Heart left ventricle (tissue), 16 donors: ENCODE results near the gene GRPEL2. TPM values are rescaled to one million over a fixed set of nuclear protein-coding genes. Genes with fewer than 3 reads are reported as not detected.

ENCODE experiments used
- ATAC-seq, 4 donors: fragments of 200-7000 bp; cut with Tn5 transposase; one replicate each; pipeline ENCODE4 v1.9.1; 2020 to 2022; ENCODE audit warnings: moderate library complexity in 4 of 4, mild to moderate bottlenecking in 3 of 4, moderate number of reproducible peaks in 1 of 4
- DNase-seq, 5 donors: peaks; one replicate each; pipeline ENCODE4 v3.0.0-alpha.2; 2020
- H3K27ac ChIP-seq, 12 donors: fragments of 200-600 bp; sonication (generic) in 4 of 12; one replicate each; pipeline versions ENCODE4 v1.5.0 to v1.8.0; 2016 to 2022; ENCODE audit warnings: mild to moderate bottlenecking in 2 of 12
- H3K27me3 ChIP-seq, 9 donors: fragments of 200-600 bp; sonication (generic) in 2 of 9; one replicate each; pipeline versions ENCODE4 v1.5.1 to v1.8.0; 2016 to 2022; ENCODE audit warnings: mild to moderate bottlenecking in 3 of 9
- H3K36me3 ChIP-seq, 9 donors: fragments of 200-600 bp; sonication (generic) in 2 of 9; one replicate each; pipeline versions ENCODE4 v1.5.0 to v1.8.0; 2018 to 2022; ENCODE audit warnings: mild to moderate bottlenecking in 2 of 9
- H3K4me1 ChIP-seq, 12 donors: fragments of 200-600 bp; sonication (generic) in 4 of 12; one replicate each; pipeline versions ENCODE4 v1.5.0 to v1.8.0; 2016 to 2022; ENCODE audit warnings: mild to moderate bottlenecking in 3 of 12
- H3K4me3 ChIP-seq, 12 donors: fragments of 200-600 bp; sonication (generic) in 4 of 12; one replicate each; pipeline versions ENCODE4 v1.5.0 to v1.8.0; 2017 to 2022; ENCODE audit warnings: mild to moderate bottlenecking in 9 of 12, moderate library complexity in 4 of 12
- H3K9me3 ChIP-seq, 12 donors: fragments of 200-600 bp; sonication (generic) in 4 of 12; one replicate each; pipeline versions ENCODE4 v1.5.0 to v1.8.0; 2016 to 2022; ENCODE audit warnings: mild to moderate bottlenecking in 1 of 12
- POLR2A ChIP-seq, 2 donors: fragments of 450-650 bp; IDR thresholded peaks; one replicate each; pipeline ENCODE4 v1.6.1; 2017; ENCODE audit warnings: antibody characterized with exemption in 2 of 2, mild to moderate bottlenecking in 2 of 2, moderate library complexity in 2 of 2
- WGBS, 4 donors: extraction: QIAGEN DNeasy Blood & Tissue Kit in 2 of 4; methylation state at CpG; one replicate each; pipeline versions ENCODE4 v1.1.5 to v1.1.7; 2013 to 2018; 5-methylcytosine and 5-hydroxymethylcytosine counted together
- intact Hi-C, 10 donors: fragments of 100-400 bp; cut with DNase I; formaldehyde crosslinking; loops; one replicate each; pipeline versions ENCODE4 v1.11.1 to v1.14.2; 2022
- polyA plus RNA-seq, 2 donors: library from polyadenylated mRNA; stranded (reverse); fragments of 200-250 nt; gene quantifications; one replicate each; pipeline ENCODE4 v1.2.3, GENCODE V29; 2013
- total RNA-seq, 9 donors: library from RNA; depleted of rRNA in 2 of 9; stranded (reverse); fragments of >200 nt in 2 of 9; fragmentation: NEBNext Ultra II Directional in 3 of 9; extraction: Animal tissue kit (Norgen Biotek cat#: 25700) in 3 of 9; gene quantifications; one replicate each; pipeline versions ENCODE4 v1.1.0 to v1.2.4, GENCODE V29; 2016 to 2023
- TF ChIP-seq, protein P1 (sequence below), 12 donors: fragments of 200-600 bp; sonication (generic) in 4 of 12; IDR thresholded peaks; one replicate each; pipeline versions ENCODE4 v1.5.0 to v1.8.0; 2018 to 2022; ENCODE audit warnings: antibody characterized with exemption in 12 of 12, mild to moderate bottlenecking in 5 of 12
- donor health status: ischemic (EF 13 %, LVEDD 7.1; RV severe dilation, severe dysfunction).
- donor health status: healthy with polysubstance abuse.
- donor health status: DM: no; HTN: yes; CAD: no.
- donor health status: DM: no; HTN: no; CAD: no.
- donor health status: ischemic (EF 25% LVEDD 6.9; RV normal size, moderate dysfunction).
- donor health status: ischemic (EF 25% LVEDD 5.7; RV mildly dilated, moderate dysfunction).
- donor health status: healthy.
- donor health status: DM: yes; HTN: yes; CAD: no.
- donor health status: ischemic (EF 35%, LVEDD 5.7; RV mildly dilated, moderate dysfunction).
- donor health status: nonischemic (EF 11% LVEDD 7.7; RV severe dilation, severe dysfunction).
- donor health status: DM: yes; HTN: yes; CAD: no.
- donor health status: PGD.
- donor health status: ischemic (EF 29% LVEDD 5.4; RV normal size, mild dysfunction).
- donor health status: nonischemic (EF 23%, LVEDD 6.1; RV moderate dilation, normal function).

GRPEL2 gene
- total and polyA plus RNA-seq, 11 donors, result 5.1 to 14.0 (median 9.3) TPM

DNA sequence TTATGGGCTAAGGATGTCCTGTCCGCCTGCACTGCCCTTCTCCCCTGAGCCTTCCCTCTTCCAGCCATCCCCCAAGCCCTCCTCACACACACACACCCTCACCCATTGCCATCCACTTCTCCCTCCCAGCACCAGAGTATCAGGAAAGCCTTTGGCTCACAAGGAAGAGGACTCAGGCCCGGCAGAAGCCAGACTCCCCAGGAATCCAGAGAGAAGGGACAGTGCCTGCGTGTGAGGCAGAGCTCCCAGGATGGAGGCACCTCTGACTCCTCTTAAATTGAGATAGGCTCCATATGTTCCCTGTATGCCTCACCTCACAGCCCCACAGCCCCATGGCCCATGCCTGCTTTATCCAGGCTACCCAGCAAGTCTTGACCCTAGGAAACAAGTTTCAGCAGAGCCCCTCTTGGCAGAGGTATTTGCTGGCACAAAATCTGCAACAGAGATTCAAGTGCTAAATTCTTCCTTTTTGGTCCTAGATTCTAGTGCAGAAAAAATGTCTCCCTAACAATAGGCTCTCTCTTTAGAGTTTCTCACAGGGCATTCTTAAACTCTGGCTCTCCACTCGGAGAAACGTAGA is 33.0 kb downstream of the GRPEL2 start:
- intact Hi-C loops, result loop anchor here in 1 of 10 donors (10.0 kb wide), 1 partner anchor 244 kb away; no protein-coding TSS in a partner anchor
- Histone ChIP-seq H3K36me3 (no peaks in the 10 kb centered on the region), H3K27me3 (no peaks in the 10 kb centered on the region), H3K4me1 (peaks cover 5 to 35% (median 17%) of the 10 kb centered on the region in 12 donors), H3K4me3 (no peak overlapping the region), H3K9me3 (no peaks in the 10 kb centered on the region), H3K27ac (peak overlapping the region in 3 of 12 donors; percentile 13 to 93 (median 38))
- TF ChIP-seq POLR2A (IDR thresholded peaks at IDR 0.05), result no peak
- TF ChIP-seq, protein P1, sequence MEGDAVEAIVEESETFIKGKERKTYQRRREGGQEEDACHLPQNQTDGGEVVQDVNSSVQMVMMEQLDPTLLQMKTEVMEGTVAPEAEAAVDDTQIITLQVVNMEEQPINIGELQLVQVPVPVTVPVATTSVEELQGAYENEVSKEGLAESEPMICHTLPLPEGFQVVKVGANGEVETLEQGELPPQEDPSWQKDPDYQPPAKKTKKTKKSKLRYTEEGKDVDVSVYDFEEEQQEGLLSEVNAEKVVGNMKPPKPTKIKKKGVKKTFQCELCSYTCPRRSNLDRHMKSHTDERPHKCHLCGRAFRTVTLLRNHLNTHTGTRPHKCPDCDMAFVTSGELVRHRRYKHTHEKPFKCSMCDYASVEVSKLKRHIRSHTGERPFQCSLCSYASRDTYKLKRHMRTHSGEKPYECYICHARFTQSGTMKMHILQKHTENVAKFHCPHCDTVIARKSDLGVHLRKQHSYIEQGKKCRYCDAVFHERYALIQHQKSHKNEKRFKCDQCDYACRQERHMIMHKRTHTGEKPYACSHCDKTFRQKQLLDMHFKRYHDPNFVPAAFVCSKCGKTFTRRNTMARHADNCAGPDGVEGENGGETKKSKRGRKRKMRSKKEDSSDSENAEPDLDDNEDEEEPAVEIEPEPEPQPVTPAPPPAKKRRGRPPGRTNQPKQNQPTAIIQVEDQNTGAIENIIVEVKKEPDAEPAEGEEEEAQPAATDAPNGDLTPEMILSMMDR (IDR thresholded peaks at IDR 0.05), result no peak
- 60 to 75% (median 63%) methylated on average over 5 of the region's 5 CpGs for WGBS, 4 donors
- DNase-seq, result no peak
- ATAC-seq, result no peak

DNA sequence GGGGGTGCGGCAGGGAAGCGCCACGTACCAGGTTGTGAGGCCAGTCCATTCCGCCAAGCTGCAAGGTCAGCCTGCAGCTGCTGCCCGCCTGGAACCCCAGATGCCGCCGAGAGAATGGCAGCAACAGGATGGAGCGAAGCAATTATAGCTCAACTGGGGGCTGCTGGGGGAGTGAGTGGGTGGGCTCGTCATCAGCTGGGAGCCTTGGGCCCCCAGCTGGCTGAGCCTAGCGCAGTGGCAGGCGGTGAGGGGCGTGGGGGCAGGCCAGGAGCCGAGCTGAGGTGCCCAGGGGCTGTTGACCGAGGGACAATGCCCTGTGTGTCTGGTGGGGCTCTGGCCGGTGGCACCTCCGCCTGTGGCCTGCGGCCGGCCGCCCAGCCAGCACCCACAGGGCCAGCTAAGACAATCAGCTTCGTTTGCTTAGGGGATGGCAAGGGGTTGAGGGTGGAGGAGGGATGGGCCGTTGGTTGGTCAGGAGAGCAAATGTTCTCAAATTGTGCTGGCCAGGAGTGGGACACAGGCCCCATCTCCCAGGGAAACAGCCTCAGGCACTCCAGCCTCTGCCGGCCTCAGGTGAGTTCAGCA is 34.0 kb downstream of the GRPEL2 start, which contains the start of gene IL17B:
TSS of gene IL17B (minus strand) at position 116 of the 585 bp plus-strand sequence. CDS start at position 49, 67 bp downstream.
- TF ChIP-seq POLR2A (IDR thresholded peaks at IDR 0.05), result no peak
- TF ChIP-seq, protein P1 (IDR thresholded peaks at IDR 0.05), result no peak
- ATAC-seq (no peak), DNase-seq (no peak)
- Histone ChIP-seq H3K27me3 (no peaks in the 10 kb centered on the region), H3K4me3 (no peak within 1 kb of the TSS), H3K4me1 (peaks cover 5 to 43% (median 25%) of the 10 kb centered on the region in 12 donors), H3K9me3 (no peaks in the 10 kb centered on the region), H3K27ac (peak within 1 kb of the TSS in 5 of 12 donors; percentile 80 to 98 (median 93)), H3K36me3 (no peaks in the 10 kb centered on the region)
- intact Hi-C loops, result loop anchor here in 1 of 10 donors (10.0 kb wide), 1 partner anchor 244 kb away; no protein-coding TSS in a partner anchor
- 84 to 92% (median 88%) methylated on average over 20 to 22 of the region's 22 CpGs for WGBS, 4 donors

DNA sequence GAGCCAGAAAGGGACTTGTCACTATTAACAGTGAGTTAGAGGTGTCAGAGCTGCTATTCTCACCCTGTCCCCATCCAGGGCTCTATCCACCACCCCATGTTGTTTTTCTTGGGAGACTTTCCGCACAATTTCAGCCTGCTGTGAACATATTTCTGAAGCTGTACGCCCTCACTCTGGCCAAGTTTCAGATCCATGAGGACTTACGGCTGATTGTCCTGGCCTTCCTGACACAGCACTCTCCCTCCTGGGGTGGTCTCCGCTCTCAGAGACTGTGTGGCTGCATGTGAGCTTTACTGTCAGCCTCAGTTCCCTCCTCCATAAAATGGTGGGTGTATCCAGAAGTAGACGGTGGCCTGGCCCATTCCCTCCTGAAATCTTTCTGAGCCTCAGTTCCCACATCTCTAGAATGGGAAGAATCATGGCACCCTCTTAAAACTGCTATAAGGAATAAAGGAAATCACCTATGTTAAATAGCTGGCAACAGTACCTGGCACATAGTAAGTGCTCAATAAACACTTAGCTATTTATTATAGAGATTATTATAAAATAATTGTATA is 34.6 kb downstream of the GRPEL2 start:
- H3K4me1 ChIP-seq, result peaks cover 5 to 48% (median 27%) of the 10 kb centered on the region in 12 donors
- H3K4me3 ChIP-seq, result no peak overlapping the region
- intact Hi-C loops, result loop anchor here in 7 of 10 donors (2.0 to 10.0 kb wide), 5 partner anchors 53 to 245 kb away; no protein-coding TSS in a partner anchor
- 74 to 87% (median 83%) methylated on average over 5 of the region's 5 CpGs for WGBS, 4 donors
- H3K27ac ChIP-seq, result peak overlapping the region in 5 of 12 donors; percentile 80 to 98 (median 93)
- no peaks in the 10 kb centered on the region for H3K9me3 ChIP-seq
- no peaks in the 10 kb centered on the region for H3K27me3 ChIP-seq
- DNase-seq (no peak), ATAC-seq (no peak)
- H3K36me3 ChIP-seq, result no peaks in the 10 kb centered on the region
- TF ChIP-seq POLR2A (IDR thresholded peaks at IDR 0.05), result no peak
- TF ChIP-seq, protein P1 (IDR thresholded peaks at IDR 0.05), result no peak
